Measurements from ENCODE around the gene ZCWPW1.
"Not testable (repeated sequence)": the region's sequence is repeated elsewhere in the genome, so short reads cannot be mapped to it uniquely, and the experiment has no call there.

- TF ChIP-seq CTCF (conservative IDR thresholded peaks at IDR 0.05 in 1 of 2, IDR thresholded peaks at IDR 0.05 in 1 of 2; ENCODE audit: extremely low read depth in 1 of 2, insufficient read depth in 1 of 2, low read depth in 1 of 2, low read length in 2 of 2); EZH2 (IDR thresholded peaks at IDR 0.05; ENCODE audit: borderline replicate concordance, low read length): not testable (repeated sequence)
Observed at GRCh38 chr7:100447363-100447762, 18.9 kb upstream of the ZCWPW1 start.
